HG02870 (cell line): ENCODE data around the gene BRWD1.

Experiments
- ATAC-seq: cut with Tn5 transposase; IDR thresholded peaks from one replicate; pipeline ENCODE4 v1.9.1; 2021; ENCODE audit warnings: mild to moderate bottlenecking, moderate library complexity; ENCODE audit not compliant: unreplicated experiment

The BRWD1 gene

DNA sequence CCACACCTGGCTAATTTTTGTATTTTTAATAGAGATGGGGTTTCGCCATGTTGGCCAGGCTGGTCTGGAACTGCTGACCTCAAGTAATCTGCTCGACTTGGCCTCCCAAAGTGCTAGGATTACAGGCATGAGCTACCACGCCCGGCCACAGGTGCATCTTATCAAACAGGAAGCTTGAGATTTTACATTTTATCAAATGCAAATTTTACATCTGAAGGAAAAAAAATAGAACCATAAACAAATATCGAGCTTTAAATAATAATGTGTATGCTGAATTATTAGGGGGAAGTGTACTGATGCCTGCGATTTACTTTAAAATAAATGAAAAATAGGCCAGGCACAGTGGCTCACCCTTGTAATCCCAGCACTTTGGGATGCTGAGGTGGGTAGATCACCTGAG, 16.6 kb upstream of the BRWD1 start:
- no peak for ATAC-seq

DNA sequence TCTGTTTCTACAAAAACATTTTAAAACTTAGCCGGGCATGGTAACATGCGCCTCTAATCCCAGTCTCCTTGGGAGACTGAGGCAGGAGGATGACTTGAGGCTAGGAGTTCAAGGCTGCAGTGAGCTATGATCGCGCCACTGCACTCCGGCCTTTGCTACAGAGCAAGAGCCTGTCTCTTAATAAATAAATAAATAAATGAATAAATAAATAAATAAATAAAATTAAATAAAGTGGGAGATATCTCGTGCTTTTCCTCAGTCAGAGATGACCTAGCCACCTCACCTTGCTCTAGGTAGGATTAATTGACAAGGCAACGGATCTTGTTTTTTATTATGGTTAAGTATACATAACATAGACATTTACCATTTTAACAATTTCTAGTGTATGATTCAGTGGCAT, 14.3 kb upstream of the BRWD1 start:
- no peak for ATAC-seq

DNA sequence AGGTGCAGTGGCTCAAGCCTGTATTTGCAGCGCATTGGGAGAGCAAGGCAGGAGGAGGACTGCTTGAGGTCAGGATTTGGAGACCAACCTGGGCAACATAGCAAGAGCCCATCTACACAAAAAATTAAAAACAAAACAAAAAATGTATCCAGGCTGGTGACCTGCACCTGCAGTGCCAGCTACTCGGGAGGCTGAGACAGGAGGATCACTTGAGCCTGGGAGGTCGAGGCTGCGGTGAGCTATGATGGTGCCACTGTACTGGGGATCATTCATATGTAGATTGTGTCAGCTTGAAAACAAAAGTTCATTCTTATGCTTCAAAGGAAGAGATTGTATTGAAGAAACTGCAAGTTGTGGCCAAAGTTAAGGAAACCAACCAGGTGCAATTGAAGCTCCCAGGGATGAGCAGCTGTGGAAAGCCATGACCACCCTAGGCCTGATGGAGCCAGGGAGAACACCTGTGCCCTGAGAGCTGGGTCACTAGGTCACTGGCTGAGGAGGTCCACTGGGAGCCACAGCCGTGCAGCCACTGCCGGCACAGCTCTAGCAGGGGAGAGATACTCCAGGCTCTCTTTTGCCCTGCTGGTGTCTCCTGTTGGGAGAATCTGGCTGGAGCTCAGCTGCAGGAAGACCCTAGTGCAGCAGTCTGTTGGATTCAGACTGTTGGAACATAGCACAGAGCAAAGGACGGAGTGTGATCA, 13.3 kb upstream of the BRWD1 start:
- ATAC-seq = no peak

DNA sequence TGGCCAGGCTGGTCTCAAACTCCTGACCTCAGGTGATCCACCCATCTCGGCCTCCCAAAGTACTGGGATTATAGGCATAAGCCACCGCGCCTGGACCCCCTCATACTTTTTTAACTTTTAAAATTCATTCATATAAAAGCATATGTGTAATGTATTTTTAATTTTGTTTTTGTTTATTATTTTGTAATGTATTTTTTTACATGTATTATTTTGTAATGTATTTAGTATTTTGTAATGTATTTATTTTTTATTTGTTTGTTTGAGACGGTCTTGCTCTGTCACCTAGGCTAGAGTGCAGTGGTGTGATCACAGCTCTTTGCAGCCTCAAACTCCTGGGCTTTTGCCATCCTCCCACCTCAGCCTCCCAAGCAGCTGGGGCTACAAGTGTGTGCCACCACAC, 12.0 kb upstream of the BRWD1 start:
- ATAC-seq = no peak

DNA sequence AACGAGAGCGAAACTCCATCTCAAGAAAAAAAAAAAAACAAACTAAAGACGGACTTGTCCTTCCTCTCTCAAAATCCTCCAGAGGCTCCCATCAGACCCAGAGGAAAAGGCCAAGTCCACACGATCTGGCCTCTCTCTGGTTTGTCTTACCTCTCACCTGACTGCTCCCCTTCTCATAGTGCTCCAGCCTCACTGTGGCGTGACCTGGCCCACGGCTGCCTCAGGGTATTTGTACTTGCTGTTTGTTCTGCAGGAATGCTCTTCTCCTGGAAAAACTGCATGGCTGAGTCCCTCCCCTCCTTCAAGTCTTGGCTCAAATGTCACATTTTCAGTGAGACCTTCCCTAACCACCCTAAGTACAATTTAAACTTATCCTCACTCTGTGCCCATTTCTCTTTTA, 8.0 kb upstream of the BRWD1 start:
- ATAC-seq = no peak

DNA sequence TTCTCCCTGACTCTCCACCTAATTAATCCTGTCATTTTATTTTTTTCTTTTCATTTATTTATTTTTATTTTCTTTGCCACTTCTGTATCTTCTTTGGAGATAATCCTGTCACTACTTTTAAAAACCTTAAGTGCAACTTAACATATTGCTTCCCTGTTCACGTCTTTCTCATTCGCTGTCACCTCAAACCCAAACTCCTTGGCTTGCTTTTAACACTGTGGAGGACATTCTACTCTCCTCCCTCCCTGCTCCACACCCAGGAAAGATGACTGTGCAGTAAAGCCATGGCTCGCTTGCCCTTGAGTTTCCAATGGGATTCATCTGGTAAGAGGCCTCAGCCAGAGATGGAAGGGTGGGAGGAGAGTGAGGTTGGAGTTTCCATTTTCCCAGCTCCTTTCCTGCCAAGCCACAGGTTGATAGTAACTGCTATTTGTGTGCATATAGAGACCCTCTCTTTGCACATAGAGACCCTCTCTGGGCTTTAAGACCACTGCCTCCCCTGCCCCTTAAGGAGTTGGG, 6.4 kb upstream of the BRWD1 start:
- no peak for ATAC-seq

DNA sequence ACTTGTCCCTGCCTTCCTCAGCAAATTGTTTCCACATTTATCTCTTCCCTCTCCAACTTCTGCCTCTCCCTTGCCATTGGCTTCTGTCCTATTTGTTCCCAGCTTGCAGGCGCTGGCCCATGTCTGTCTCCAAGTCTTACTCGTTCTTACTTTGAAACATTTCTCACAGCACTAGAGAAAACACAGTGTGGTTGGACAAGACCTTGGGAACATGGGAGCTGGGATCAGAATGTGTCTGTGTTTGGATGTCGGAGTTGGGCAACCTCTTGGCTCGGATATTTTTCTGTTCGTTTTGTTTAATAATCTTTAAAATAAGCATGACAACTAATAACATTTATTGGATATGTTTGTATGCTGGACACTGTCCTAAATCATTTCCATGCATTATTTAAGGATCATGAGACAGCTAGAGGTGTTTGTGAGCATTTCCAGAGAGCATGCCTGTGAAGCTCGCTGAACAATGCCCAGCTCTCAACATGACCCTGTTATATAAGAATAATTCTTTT, 5.9 kb upstream of the BRWD1 start:
- no peak for ATAC-seq

DNA sequence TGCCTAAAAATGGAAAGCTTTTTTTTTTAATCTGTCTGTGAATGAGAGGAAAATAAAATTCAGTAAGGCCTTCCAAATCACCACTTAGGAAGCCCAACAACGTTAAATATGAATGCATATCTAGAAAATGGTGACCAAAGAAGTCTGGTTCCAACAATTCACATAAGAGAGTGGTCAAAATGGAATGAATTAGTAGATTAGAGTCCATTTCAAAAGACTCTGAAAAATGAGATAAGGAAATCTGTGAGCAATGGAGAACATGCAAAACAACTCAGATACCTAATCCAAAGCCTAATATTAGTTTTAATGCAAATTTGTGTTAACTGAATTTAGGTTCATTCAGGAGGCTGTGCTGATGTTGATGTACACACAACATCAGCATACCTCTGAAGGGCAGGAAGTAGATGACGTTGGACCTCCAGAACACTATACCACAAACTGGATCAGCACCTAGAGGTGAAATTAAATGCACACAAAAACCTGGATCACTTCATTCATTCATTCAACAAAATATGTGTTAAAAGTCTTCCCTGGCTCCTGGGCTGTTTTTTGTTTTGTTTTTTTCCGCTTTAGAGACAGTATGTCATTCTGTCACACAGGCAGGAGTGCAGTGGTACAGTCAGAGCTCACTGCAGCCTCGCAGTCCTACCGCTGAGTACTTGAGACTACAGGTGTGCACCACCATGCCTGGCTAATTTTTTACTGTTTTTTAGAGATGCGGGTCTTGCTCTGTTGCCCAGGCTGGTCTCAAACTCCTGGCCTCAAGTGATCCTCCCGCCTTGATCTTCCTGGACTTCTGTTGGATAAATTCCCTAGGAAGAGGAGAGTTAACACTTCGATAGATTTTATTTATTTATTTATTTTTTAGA, 4.9 kb upstream of the BRWD1 start:
- no peak for ATAC-seq

DNA sequence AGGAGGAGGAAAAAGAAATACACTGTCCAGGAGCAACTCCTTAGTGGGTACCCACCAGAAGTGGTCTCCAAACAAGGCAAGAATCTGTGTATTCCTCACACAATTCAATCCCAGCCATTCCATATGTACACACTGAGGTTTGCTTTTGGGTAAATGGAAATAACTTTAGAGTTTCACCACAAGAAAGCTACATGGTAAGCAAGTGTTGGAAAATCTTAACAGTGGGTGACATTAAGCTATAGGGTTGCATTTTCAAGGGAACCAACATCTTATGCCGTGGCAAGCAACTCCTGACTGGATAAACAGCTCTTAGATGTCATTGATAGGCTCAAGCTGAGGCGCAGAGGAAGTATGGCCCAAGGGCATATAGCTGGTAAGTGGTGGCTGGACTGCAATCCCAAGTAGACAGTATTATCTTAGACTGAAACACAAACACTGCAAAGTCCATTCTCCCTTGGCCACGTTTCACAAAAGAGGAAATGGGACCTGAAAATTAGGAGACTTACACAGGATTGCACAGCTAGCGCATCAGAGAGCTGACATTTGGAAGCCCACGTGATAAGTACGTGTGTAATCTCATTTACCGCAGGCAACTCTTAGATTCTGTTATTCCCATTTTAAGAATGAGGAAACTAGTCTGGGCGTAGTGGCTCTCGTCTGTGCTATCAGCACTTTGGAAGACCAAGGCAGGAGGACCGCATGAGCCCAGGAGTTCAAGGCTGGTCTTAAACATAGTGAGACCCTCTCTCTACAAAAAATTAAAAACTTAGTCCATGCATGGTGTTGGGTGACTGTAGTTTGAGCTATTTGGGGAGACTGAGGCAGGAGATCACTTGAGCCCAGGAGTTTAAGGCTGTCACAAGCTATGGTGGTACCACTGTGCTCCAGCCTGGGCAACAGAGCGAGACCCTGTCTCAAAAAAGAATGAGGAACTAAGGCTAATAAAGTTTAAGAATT, 4.0 kb upstream of the BRWD1 start:
- no peak for ATAC-seq

DNA sequence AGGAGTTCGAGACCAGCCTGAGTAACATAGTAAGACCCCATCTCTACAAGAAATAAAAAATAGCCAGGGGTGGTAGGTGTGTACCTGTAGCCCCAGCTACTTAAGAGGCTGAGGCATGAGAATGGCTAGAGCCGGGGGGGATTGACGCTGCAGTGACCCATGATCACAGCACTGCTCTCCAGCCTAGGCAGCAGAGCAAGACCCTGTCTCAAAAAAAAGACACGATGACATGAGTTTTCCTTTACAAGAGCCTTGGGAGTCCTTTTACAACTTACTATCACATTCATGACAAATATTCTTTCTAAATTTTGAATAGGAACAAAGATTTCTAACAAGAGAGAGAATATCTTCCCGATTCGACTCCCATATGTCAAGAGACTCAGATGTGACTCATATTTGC, 3.3 kb upstream of the BRWD1 start:
- ATAC-seq = no peak

DNA sequence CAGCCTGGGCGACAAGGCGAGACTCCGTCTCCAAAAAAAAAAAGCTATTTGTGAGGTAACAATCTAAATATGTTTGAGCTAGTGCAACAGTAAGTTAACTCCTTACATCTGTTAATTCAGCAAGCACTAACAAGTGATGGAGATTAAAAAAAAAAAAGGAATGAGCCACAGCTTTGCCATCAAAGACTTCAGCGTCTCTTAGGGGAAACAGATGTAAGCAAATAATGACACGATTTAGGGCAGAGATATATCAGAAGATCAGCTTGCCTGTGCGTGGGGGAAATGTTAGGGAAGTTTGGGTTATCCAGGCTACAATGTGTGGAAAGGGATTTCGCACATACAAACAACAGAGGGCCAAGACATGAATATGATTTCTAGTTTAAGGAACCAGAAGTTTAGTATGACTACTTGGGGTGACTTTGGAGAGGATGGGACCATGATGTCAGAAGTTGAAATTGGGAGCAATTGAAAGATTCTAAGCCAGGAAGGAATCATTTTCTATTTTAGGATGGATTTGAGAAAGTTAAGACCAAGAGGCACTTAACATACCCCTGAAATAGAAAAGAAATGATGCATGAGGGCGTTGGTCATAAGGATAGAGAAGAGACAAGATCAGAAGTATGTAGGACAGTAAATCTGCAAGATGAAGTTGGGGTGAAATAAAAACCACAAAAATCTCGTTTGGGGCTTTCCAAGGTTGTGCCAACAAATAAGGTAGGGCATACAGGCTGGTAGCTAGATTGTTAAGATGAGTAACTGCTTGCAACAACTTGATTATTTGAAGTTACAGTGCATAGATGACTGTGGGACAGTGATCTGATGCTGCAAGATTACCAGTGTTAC, 2.4 kb upstream of the BRWD1 start:
- ATAC-seq = no peak

DNA sequence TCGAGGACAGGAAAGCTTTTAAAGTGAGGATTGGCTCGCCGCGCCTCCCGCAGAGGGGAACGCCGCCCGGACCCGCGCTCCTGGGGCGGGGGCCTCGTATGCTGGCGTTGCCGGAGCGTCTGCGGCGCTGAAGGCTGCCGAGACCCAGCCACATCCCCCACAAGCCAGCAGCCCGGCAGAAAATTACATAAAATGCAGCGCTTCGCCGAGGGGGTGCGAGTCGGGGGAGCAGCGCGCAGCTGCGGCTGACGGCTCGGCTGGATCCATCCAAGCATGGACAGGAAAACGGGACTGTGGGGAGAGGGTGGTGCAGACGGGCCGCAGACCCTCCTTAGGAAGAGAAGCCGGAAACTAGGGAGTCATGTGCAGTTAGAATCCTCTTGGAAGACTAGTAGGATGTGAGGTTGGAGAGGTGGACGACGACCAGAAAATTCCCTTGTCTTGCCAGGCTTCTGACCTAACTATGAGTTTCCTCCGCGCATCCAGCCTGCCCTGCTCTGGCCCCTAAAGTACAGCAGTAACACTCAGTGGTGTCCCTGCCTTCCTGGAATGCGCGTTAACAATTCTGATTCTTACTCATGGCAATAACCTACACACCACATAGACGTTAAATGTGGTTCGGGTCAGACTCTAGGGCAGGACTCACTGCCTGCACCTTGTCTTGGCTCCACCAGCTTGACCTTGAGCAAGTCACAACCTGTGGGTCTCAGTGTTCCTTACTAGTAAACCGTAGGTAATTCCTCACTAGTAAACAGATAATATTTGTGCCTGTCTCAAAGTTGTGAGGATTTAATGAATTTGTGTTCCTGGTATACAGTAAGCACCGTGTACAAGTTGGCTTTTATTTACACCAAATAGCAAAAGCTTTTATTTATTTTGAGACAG, 953 bp upstream of the BRWD1 start:
- peak; percentile 32 for ATAC-seq

DNA sequence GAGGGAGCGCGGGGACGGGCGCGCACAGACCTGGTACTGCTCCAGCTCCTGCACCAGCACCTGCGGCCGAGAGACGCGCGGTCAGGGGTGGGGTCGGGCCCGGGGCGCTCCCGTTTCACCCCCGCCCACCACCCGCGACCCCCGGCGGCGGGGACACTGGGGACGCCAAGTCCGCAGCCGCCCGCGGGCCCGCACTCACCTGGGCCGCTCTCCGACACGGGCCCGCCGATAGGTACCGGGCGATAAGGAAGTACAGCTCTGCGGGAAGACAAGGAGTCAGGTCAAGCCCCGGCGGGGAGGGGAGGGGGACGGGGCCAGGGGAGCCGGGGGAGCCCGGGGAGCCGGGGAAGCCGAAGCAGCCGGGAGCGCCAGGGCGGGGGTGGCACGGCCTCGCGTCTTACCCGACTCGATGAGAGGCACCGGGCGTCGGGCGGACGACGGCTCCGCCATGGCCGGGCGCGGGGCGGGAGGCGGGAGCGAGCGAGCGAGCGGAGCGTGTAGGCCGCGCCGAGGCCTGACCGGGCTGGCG, 326 bp downstream of the BRWD1 start:
- ATAC-seq = peak; percentile 1

DNA sequence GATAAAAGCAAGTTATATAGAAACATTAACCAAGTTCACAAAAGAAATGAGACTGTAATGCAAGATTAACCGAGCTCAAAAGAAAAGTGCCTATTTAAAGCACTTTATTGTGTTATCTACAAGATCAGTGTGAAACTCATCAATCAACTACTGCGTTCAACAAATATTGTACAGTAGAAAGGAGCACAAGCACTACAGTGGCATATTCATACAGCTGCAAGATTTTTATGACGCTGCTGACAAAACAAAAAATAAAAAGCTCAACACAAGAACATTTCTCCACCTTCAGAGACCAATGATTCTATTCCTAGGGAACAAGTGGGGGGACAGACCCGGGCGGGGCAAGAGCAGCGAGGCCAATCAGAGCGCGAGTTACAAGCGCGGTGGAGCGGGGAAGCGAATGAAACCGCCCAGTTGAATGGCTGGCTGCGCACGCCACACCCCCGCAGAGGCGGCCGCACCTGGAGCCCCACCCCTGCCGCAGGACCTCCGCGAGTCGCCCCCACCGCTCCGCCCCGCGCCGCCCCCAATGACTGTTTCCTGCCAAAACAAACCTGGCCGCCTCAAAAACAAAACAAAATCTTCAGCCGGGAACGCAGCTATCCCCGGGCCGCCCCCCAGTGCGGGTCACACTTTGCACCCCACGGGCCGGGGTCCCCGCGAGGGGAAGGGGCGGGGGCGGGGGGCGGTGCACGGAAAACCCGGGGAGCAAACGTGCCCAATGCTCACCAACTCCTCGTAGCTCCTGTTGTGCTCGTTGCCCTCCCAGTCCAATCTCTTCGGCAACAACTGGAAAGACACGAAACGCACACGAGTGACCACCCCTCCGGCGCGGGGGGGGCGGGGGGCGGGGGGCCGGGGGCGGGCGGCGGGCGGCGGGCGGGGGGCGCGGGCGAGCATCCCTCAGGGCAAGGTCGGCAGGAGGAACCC, 1.1 kb downstream of the BRWD1 start:
- ATAC-seq = peak; percentile 76

DNA sequence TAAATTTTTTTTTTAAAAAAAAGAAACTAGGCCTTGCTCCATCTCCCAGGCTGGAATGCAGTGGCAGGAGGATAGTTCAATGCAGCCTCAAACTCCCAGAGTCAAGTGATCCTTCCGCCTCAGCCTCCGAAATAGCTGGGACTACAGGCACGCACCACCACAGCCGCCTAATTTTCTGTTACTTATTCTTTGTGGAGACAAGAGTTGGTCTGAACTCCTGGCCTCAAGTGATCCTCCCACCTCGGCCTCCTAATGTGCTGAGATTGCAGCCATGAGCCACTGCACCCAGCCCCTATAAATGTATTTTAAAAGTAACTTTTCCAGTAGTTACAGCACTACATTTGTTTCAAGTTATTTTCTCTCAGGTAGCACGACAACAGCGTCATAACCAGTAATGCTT, 2.3 kb downstream of the BRWD1 start:
- no peak for ATAC-seq

DNA sequence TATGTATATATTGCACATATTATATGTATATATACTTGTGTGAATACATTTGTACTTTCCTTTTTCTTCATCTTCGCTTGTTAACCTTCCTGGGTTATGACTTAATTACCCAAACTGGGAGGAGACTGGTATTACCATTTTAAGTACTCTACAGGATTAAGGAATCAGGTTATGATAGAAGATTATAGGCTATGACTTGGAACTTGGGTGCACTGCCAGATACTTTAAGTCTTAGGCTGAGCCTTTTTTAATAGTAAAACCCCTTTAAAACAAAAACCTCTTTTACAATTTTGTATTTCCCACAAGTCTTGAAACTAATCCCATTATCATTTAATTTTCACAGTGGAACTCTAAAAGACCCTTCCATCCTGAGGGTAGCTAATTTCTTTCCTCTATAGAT, 6.0 kb downstream of the BRWD1 start:
- no peak for ATAC-seq

DNA sequence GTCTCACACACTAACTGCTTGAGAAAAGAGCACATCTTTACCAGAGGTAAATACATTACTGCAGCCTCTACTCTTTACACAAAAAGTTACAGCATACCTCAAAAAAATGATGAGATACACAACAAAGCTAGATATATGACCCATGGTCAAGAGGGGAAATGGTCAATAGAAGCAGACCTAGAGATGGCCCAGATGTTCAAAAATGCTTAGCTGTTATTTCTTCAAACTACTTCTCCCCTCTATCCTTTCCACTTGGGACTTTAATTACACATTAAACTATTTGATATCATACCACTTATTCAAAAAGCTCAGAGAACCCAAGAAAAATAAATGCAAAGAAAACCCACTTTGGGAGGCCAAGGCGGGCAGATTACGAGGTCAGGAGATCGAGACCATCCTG, 12.8 kb downstream of the BRWD1 start:
- ATAC-seq = no peak

DNA sequence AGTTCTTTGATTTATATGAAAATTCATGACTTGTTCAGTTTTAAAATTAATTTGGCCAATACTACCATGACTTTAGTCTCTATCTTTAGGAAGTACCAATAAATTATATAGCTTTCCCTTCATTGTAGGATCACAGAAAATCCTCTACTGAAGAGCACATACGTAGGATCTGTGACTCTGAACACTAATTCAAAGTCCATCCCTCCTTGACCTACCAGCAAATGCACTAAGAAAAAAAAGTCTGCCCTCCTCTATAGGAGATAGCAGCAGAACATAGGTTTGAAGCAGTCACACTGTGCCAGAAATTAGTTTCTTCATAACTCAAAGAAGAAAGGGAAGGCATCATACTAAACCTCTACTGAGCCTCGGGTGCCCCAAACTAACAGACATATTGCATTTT, 16.5 kb downstream of the BRWD1 start:
- no peak for ATAC-seq
